H9 (cell line): ENCODE measurements around the gene EIF4A3. TPM values are rescaled to one million over a fixed set of nuclear protein-coding genes. Genes with fewer than 3 reads are reported as not detected.

ENCODE experiments used
- DNase-seq: peaks from one replicate; pipeline ENCODE4 v3.0.0-alpha.2; 2017
- H2AFZ ChIP-seq: one replicate; pipeline ENCODE4 v1.6.1; 2013; ENCODE audit warnings: mild to moderate bottlenecking, low read length, control low read depth, moderate library complexity
- H2AK5ac ChIP-seq: 2 replicates; pipeline ENCODE4 v1.6.1; 2013; ENCODE audit warnings: low read length, control low read depth, mixed read lengths; ENCODE audit not compliant: insufficient read length
- H2BK120ac ChIP-seq: one replicate; pipeline ENCODE4 v1.6.1; 2013; ENCODE audit warnings: low read depth, mild to moderate bottlenecking, low read length, control low read depth, inconsistent platforms; ENCODE audit not compliant: poor library complexity, severe bottlenecking
- H2BK12ac ChIP-seq: 2 replicates; pipeline ENCODE4 v1.6.1; 2013; ENCODE audit warnings: low read length, control low read depth, mixed read lengths, low read depth; ENCODE audit not compliant: insufficient read length
- H2BK15ac ChIP-seq: 2 replicates; pipeline ENCODE4 v1.6.1; 2013; ENCODE audit warnings: low read depth, low read length, control low read depth
- H2BK20ac ChIP-seq: one replicate; pipeline ENCODE4 v1.6.1; 2013; ENCODE audit warnings: low read depth, mild to moderate bottlenecking, low read length, control low read depth, inconsistent platforms; ENCODE audit not compliant: poor library complexity, severe bottlenecking
- H2BK5ac ChIP-seq: 2 replicates; pipeline ENCODE4 v1.6.1; 2013; ENCODE audit warnings: low read length, control low read depth, mixed read lengths; ENCODE audit not compliant: insufficient read length
- H3K14ac ChIP-seq: 2 replicates; pipeline ENCODE4 v1.6.1; 2013; ENCODE audit warnings: low read length, control low read depth; ENCODE audit not compliant: insufficient read depth
- H3K18ac ChIP-seq: 2 replicates; pipeline ENCODE4 v1.6.1; 2013; ENCODE audit warnings: low read depth, mild to moderate bottlenecking, mixed read lengths, low read length, control low read depth; ENCODE audit not compliant: insufficient read length
- H3K23ac ChIP-seq: 2 replicates; pipeline ENCODE4 v1.6.1; 2013; ENCODE audit warnings: low read length, control low read depth, mixed read lengths, low read depth; ENCODE audit not compliant: insufficient read length
- H3K23me2 ChIP-seq: 2 replicates; pipeline ENCODE4 v1.6.1; 2013; ENCODE audit warnings: low read depth, mild to moderate bottlenecking, mixed read lengths, low read length, control low read depth; ENCODE audit not compliant: insufficient read length, poor library complexity, severe bottlenecking
- H3K27ac ChIP-seq: 2 replicates; pipeline ENCODE4 v1.5.1; 2013; ENCODE audit warnings: low read length, control low read depth, mixed read lengths, low read depth; ENCODE audit not compliant: insufficient read length
- H3K27me3 ChIP-seq: 2 replicates; pipeline ENCODE4 v1.6.1; 2013; ENCODE audit warnings: low read length, control low read depth, inconsistent platforms; ENCODE audit not compliant: insufficient read depth
- H3K4ac ChIP-seq: 2 replicates; pipeline ENCODE4 v1.6.1; 2013; ENCODE audit warnings: low read depth, mild to moderate bottlenecking, control low read depth, inconsistent platforms, low read length, moderate library complexity
- H3K4me1 ChIP-seq: 2 replicates; pipeline ENCODE4 v1.6.1; 2013; ENCODE audit warnings: low read length, control low read depth, inconsistent platforms; ENCODE audit not compliant: insufficient read depth
- H3K4me2 ChIP-seq: 2 replicates; pipeline ENCODE4 v1.6.1; 2013; ENCODE audit warnings: low read length, control low read depth, mixed read lengths; ENCODE audit not compliant: insufficient read length, insufficient read depth
- H3K56ac ChIP-seq: 2 replicates; pipeline ENCODE4 v1.6.1; 2013; ENCODE audit warnings: low read depth, mild to moderate bottlenecking, mixed read lengths, low read length, control low read depth; ENCODE audit not compliant: insufficient read length
- H3K79me1 ChIP-seq: 2 replicates; pipeline ENCODE4 v1.6.1; 2013; ENCODE audit warnings: low read depth, mild to moderate bottlenecking, moderate library complexity, low read length, control low read depth, inconsistent platforms; ENCODE audit not compliant: insufficient read depth, poor library complexity, severe bottlenecking
- H3K79me2 ChIP-seq: 2 replicates; pipeline ENCODE4 v1.6.1; 2013; ENCODE audit warnings: low read length, control low read depth, inconsistent platforms; ENCODE audit not compliant: insufficient read depth
- H3K9ac ChIP-seq: 2 replicates; pipeline ENCODE4 v1.6.1; 2013; ENCODE audit warnings: low read length, control low read depth, mixed read lengths; ENCODE audit not compliant: insufficient read length; ENCODE audit errors: extremely low read depth
- H3K9me3 ChIP-seq: one replicate; pipeline ENCODE4 v1.6.1; 2013; ENCODE audit warnings: low read depth, low read length, inconsistent platforms; ENCODE audit not compliant: control insufficient read depth
- H3T11ph ChIP-seq: one replicate; pipeline ENCODE4 v1.6.1; 2013; ENCODE audit warnings: mild to moderate bottlenecking, low read length, control low read depth, inconsistent platforms
- H4K20me1 ChIP-seq: one replicate; pipeline ENCODE4 v1.6.1; 2013; ENCODE audit not compliant: control insufficient read depth, insufficient read length, insufficient read depth
- H4K5ac ChIP-seq: 2 replicates; pipeline ENCODE4 v1.6.1; 2013; ENCODE audit warnings: low read depth, mild to moderate bottlenecking, mixed read lengths, low read length, control low read depth; ENCODE audit not compliant: insufficient read length
- H4K8ac ChIP-seq: replicated peaks from 2 replicates; pipeline ENCODE4 v1.6.1; 2013; ENCODE audit warnings: low read length, control low read depth, mixed read lengths, low read depth; ENCODE audit not compliant: insufficient read length
- H4K91ac ChIP-seq: 2 replicates; pipeline ENCODE4 v1.6.1; 2013; ENCODE audit warnings: low read depth, mild to moderate bottlenecking, moderate library complexity, mixed read lengths, low read length, control low read depth; ENCODE audit not compliant: insufficient read length
- H3K27ac Mint-ChIP-seq, 3 experiments: 2 replicates in 2 of 3; 3 replicates in 1 of 3; pipeline ENCODE4 v1.8.0; 2020 to 2021; ENCODE audit warnings: mixed read lengths in 3 of 3, mild to moderate bottlenecking in 1 of 3, moderate library complexity in 1 of 3
- H3K27me3 Mint-ChIP-seq: 2 replicates; pipeline ENCODE4 v1.8.0; 2021; ENCODE audit warnings: low read depth, mild to moderate bottlenecking, moderate library complexity, mixed read lengths
- H3K36me3 Mint-ChIP-seq, 3 experiments: 2 replicates in 2 of 3; 3 replicates in 1 of 3; pipeline ENCODE4 v1.8.0; 2020 to 2021; ENCODE audit warnings: low read depth in 3 of 3, mixed read lengths in 3 of 3; ENCODE audit not compliant: insufficient read depth in 1 of 3
- H3K4me1 Mint-ChIP-seq, 2 experiments: 2 replicates each; pipeline ENCODE4 v1.8.0; 2020; ENCODE audit warnings: mixed read lengths in 2 of 2
- H3K4me3 Mint-ChIP-seq, 2 experiments: 2 replicates in 1 of 2; 3 replicates in 1 of 2; pipeline ENCODE4 v1.8.0; 2020 to 2021; ENCODE audit warnings: mild to moderate bottlenecking in 2 of 2, mixed read lengths in 2 of 2, moderate library complexity in 1 of 2
- H3K9me3 Mint-ChIP-seq, 2 experiments: 2 replicates in 1 of 2; 3 replicates in 1 of 2; pipeline ENCODE4 v1.8.0; 2020; ENCODE audit warnings: mild to moderate bottlenecking in 2 of 2, mixed read lengths in 2 of 2, moderate library complexity in 1 of 2
- WGBS: extraction: QIAGEN DNeasy Blood & Tissue Kit; methylation state at CpG from one replicate; pipeline ENCODE4 v1.1.7; 2013; ENCODE audit warnings: missing lambda C conversion rate, low lambda C conversion rate, mixed read lengths; ENCODE audit not compliant: insufficient read length; ENCODE audit errors: extremely low coverage; 5-methylcytosine and 5-hydroxymethylcytosine counted together
- total RNA-seq: library from RNA; stranded (reverse); gene quantifications from 2 replicates; pipeline ENCODE4 v1.2.1, GENCODE V29; 2021
- TF ChIP-seq, protein P1 (sequence below): fragments of 200-600 bp; sonication (generic); conservative IDR thresholded peaks from 3 replicates; pipeline ENCODE4 v1.8.0; 2021; ENCODE audit warnings: antibody characterized with exemption, mild to moderate bottlenecking

Gene EIF4A3
- total RNA-seq, 1 experiment from 2014 or later = 162 TPM

DNA sequence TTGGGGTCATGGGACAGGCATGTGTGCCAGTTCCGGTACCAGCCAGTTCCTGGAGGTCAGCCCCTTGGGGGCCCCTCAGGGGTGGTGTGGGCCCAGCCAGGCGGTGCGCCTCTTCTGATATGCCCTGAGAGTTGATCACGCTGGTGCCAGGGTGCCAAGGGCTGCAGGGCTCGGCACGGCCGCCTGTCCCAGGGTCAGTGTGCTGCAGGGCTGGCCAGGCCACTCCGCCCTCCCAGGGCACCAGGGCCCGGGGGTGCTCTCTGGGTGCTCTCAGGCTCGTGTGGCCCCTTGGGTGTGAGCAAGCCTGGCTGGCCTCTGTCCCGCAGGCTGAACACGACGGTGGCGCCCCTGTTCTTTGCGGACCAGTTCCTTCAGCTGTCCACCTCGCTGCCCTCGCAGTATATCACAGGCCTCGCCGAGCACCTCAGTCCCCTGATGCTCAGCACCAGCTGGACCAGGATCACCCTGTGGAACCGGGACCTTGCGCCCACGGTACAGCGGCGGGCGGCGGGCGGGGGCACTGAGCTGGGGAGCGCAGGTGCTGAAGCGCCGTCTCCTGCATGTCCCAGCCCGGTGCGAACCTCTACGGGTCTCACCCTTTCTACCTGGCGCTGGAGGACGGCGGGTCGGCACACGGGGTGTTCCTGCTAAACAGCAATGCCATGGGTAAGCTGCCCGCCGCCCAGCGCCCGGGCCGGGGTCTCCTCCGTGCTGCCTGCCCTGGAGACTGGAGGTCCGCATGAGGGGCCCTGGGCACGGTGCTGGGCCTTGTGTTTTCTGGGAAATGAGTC, 39.5 kb downstream of the EIF4A3 start:
- DNase-seq = no peak
- H3K36me3 Mint-ChIP-seq = peaks cover 0 to 7% (median 0%) of the 10 kb centered on the region in 3 experiments; a peak in 3 of 7 replicates
- H3K27me3 Mint-ChIP-seq = no peaks in the 10 kb centered on the region; the same call in 1 of the 2 replicates
- Histone ChIP-seq H4K20me1 (no peaks in the 10 kb centered on the region), H4K8ac (no peak overlapping the region), H3K79me1 (no peaks in the 10 kb centered on the region), H4K91ac (no peak overlapping the region), H3T11ph (no peak overlapping the region), H3K9ac (no peak overlapping the region), H3K4me2 (no peak overlapping the region), H2BK15ac (no peak overlapping the region), H3K14ac (no peak overlapping the region), H3K4ac (no peak overlapping the region), H3K9me3 (no peaks in the 10 kb centered on the region), H3K27ac (no peak overlapping the region), H4K5ac (no peak overlapping the region), H3K79me2 (no peaks in the 10 kb centered on the region), H3K23ac (no peak overlapping the region), H3K4me1 (peaks cover 3% of the 10 kb centered on the region; the same call in 1 of the 2 replicates), H3K23me2 (no peaks in the 10 kb centered on the region), H2AK5ac (no peak overlapping the region), H2AFZ (no peak overlapping the region), H3K27me3 (no peaks in the 10 kb centered on the region; the same call in 1 of the 2 replicates), H3K56ac (no peak overlapping the region), H2BK120ac (no peak overlapping the region), H2BK12ac (no peak overlapping the region), H2BK20ac (no peak overlapping the region), H3K18ac (no peak overlapping the region), H2BK5ac (no peak overlapping the region)
- no CpG with 5 or more reads among the region's 46 CpGs for WGBS
- no peaks in the 10 kb centered on the region for H3K9me3 Mint-ChIP-seq
- TF ChIP-seq, protein P1, sequence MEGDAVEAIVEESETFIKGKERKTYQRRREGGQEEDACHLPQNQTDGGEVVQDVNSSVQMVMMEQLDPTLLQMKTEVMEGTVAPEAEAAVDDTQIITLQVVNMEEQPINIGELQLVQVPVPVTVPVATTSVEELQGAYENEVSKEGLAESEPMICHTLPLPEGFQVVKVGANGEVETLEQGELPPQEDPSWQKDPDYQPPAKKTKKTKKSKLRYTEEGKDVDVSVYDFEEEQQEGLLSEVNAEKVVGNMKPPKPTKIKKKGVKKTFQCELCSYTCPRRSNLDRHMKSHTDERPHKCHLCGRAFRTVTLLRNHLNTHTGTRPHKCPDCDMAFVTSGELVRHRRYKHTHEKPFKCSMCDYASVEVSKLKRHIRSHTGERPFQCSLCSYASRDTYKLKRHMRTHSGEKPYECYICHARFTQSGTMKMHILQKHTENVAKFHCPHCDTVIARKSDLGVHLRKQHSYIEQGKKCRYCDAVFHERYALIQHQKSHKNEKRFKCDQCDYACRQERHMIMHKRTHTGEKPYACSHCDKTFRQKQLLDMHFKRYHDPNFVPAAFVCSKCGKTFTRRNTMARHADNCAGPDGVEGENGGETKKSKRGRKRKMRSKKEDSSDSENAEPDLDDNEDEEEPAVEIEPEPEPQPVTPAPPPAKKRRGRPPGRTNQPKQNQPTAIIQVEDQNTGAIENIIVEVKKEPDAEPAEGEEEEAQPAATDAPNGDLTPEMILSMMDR = no peak
- peaks cover 15 to 28% of the 10 kb centered on the region in 2 experiments for H3K4me1 Mint-ChIP-seq
- no peak overlapping the region for H3K4me3 Mint-ChIP-seq
- no peak overlapping the region for H3K27ac Mint-ChIP-seq
